Amniotic stem cell (primary cell): ENCODE results near the gene UBA5.
"Not testable (repeated sequence)": the region's sequence is repeated elsewhere in the genome, so short reads cannot be mapped to it uniquely, and the experiment has no call there.

Experiments
- DNase-seq: peaks from one replicate; lab custom pipeline; 2025; lab: John Stamatoyannopoulos, UW

Gene UBA5

DNA sequence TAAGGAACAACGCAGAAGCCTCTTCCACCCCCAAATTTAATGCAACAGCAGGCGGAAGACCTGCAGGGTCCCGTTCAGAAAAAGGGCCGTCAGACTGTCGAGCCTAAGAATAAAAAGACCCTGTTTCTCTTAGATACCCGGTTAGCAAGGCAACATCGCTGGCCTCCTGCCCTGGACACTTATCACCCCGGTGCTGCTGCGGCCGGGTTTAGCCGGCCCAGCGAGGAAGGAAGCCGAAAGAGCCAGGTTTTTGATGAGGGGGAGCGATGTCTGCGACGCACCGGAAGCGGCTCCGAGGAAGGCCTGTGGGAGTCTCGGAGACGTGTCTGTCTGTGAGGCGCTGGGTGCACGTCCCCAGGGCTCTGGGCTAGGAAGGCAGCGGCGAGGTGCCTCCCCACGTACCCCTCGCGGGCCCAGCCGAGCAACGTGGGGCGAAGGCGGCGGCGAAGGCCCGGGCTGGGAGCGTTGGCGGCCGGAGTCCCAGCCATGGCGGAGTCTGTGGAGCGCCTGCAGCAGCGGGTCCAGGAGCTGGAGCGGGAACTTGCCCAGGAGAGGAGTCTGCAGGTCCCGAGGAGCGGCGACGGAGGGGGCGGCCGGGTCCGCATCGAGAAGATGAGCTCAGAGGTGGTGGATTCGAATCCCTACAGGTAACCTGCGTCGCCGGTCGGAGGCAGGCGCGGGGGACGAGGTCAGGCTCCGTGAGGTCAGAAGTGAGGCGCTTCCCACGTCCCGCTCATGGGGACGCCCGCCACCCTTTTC lies at the start of gene UBA5:
TSS of gene UBA5 (plus strand) at position 278 of the 759 bp plus-strand sequence. CDS start at position 487, 209 bp downstream.
- DNase-seq = peak; percentile 51

DNA sequence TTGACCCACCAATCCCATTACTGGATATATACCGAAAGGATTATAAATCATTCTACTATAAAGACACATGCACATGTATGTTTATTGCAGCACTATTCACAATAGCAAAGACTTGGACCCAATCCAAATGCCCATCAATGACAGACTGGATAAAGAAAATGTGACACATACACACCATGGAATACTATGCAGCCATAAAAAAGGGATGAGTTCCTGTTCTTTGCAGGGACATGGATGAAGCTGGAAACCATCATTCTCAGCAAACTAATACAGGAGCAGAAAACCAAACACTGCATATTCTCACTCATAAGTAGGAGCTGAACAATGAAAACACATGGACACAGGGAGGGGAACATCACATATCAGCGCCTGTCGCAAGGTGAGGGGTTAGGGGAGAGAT lies 44.8 kb upstream of the UBA5 start:
- not testable (repeated sequence) for DNase-seq

DNA sequence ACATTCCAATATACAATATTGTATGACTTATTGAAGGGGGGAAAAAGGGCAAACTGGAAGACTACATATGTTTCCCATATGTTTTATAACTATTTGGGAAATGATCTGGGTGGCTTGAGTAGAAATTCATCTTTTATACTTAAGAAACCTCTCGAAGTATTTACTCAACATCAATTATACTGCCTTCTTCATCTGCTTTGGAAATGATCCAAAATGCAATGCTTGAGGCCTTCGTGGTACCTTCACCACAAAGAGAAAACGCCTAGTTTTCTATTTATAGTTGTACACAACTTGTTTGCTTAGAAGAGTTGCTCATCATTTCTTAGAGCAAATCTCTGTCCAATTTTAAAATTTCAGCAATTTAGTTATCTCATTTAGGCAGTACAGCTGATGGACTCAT lies 44.2 kb upstream of the UBA5 start:
- no peak for DNase-seq

DNA sequence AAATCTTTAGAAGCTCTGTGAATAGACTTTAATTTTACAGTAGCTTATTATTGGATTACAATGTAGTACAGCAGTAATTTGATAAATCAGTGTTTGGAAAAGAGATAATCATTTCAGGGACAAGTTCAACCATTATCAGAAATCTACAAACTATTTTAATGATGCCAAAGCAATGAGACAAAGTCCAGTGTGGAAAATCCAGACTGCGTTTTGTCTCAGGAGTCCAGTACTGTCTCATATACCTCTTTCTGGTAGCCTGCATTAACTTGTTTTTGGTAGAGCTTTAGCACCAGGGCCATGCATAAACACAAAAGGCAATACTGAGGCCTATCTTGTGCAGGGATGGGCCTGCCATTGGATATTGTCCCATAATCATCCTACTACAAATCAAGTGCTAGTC lies 43.3 kb upstream of the UBA5 start:
- no peak for DNase-seq

DNA sequence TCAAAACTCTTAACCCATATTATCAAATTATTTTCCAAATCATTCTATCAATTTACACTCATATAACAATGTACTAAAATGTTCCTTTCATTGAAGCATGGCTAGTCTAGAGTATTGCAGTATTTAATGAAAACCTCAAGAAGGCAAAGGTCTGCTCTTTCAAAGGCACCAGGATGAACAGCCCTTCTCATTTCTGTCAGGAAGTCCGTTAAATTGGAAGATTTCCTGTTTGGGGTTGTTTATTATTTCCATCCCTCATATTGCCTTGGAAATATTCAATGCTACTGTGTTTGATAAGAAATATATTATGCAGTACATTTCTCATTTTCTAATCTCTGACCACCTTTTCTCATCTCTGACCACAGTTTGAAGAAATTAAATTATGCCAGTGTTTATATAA lies 38.0 kb upstream of the UBA5 start:
- DNase-seq = no peak

DNA sequence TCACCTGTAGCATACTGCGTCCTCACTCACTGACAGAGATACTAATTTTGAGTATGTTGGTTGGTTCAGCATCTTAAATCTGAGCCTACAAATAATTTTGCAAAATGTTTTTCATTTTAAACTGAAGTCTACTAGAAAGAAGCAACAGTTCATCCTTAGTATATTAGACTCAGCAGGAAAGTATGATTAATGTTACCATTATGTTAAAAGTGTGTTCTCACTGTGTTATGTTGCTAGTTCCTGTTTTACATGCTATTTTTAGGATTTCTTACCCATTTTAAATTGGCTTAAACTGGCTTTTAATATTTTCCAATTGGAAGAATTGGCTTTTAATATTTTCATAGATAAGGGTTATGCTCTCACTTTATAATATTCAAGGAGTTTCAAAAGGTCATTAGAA lies 37.4 kb upstream of the UBA5 start:
- no peak for DNase-seq

DNA sequence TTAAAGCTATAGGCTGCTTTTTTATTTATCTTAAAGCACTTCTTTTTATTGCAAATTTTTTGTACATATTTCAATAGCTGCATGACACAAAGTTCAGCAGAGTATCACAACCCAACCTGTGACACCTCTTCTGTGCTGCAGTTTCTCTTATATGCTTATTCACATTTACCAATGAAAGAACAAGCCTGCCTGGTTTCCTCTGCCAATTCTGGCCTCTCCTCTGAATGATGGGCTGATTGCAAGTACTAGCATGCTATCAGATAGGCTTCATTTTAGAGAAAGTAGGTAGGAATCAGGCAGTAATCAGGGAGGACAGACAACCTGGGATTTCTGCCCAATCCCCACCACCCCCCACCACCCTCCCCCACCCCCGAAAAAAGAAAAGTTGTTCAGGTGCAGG lies 36.5 kb upstream of the UBA5 start:
- DNase-seq = no peak

DNA sequence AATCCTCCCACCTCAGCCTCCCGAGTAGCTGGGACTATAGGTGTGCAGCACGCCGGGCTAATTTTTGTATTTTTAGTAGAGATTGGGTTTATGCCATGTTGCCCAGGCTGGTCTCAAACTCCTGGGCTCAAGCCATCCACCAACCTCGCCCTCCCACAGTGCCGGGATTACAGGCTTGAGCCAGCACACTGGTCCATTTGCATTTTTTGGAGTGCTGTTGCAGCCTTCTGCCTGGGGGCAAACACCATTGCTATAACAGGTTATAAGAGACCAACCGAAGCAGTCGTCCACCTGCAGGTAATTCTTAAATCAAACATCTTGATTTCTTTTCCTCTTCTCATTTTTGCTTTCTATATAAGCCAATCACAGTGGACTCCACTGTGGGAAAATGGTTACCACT lies 35.3 kb upstream of the UBA5 start:
- no peak for DNase-seq

DNA sequence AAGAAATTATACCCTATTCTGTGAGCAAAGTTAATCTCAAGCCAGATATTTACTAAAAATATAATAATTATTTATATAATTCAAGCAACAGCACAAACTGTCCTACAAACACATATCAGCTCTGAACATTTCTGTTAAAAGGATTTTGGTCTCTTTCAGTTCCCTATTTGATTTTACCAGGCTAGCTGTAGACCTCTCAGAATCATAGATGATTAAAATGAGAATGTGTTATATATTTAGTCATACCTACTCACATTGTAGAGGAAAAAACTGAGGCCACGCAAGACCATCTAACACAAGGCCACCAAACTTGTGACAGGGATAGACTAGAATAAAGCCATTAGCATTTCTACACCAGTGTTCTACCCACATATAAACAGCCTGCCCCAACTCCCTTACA lies 34.5 kb upstream of the UBA5 start:
- no peak for DNase-seq

DNA sequence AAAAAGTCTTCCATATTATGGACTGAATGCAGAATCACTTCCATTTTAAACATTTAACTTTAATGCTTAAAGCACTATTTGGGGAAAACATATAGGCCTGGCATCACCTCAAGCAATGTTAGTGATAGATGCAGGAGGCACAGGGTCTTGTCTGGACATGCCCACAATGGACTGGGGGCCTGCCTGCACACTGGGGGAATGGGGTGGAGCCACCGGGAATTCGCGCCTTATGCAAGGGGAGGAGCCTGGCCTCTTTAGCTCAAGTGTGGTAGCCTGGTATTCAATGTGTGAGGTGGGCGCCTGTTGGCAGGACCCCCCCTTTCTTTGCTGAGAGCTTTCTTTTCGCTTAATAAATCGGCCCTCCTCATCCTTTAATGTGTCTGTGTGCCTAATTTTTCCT lies 33.2 kb upstream of the UBA5 start:
- no peak for DNase-seq

DNA sequence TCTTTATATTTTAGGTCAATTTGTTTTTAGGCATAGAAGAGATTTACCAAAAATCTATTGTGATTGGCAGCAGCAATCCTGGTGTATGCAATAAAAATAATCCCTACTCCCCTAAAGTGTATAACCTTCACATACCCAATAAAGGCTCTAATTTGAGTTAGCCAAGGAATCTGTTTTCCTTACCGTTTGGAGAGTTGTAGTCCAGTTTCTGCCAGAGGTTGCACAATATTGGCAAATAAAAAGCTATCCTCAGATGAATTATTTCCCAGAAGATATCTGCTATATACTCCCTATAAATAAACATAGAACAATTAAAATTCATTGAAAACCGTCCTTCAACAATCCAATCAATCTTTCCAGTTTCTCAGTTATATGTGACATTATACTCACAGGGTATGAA lies 32.0 kb upstream of the UBA5 start:
- DNase-seq = no peak

DNA sequence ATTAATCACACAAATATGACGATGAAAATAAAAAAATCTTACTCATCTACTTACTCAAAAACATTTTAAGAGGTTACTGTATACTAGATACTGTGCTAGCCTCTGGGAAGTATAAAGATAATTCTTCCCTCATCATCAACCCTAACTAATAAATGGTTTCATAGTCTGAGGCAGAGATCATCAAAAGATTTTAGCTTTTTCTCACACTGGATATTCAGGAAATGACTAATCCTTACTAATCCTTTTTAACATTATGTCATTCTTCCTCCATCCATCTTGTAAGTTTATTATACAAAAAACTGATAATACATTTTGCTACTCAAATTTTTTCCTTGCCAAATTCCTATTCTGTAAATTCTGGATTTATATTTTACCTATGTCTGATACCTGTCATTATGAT lies 30.2 kb upstream of the UBA5 start:
- no peak for DNase-seq

DNA sequence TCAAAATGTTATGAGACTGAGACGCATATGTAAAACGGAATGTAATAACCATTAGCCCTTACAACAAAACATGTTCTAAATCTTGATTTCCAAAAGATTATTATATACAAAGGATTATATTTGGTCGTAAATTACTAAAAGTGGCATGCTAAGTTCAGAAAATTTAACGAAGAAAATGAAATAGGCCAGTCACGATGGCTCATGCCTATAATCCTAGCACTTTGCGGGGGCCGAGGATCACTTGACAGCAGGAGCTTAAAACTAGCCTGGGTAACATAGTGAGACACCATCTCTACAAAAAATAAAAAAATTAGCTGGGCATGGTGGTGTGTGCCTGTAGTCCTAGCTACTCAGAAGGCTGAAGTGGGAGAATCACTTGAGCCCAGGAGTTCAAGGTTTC lies 29.5 kb upstream of the UBA5 start:
- no peak for DNase-seq

DNA sequence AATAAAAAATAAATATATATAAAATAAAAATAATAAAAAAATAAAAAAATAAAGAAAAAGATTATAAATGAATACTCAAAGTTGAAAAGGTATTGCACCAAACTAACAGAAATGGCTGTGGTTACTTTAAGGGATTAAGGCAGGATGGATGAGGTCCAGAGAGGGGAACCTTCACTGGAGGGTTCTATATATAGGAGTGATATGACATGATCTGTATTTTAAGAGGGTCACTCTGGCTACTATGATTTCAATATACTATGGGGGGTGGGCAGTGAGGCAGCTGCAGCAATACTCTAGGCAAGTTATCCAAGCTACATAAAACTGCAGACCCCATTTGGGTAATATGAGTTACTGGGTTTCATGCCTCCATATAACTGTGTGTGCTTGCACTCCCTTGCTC lies 25.1 kb upstream of the UBA5 start:
- no peak for DNase-seq

DNA sequence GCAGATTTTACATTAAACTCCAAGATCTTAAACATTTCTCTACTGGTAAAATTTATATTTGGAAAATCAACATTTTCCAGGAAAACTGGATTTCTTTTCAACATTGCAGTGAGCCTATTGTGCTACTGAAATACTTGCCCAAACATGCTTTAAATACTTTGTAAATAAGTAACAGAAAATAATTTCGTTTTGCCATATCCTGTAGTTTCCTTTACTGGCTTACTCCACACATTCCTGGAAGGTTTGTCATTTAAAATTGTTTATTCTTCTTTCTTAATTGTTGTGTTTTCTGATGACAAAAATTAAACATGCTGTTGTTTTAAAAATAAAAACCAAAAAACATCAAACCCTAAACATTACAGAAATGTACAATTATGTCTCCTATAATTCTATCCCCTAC lies 22.5 kb upstream of the UBA5 start:
- no peak for DNase-seq

DNA sequence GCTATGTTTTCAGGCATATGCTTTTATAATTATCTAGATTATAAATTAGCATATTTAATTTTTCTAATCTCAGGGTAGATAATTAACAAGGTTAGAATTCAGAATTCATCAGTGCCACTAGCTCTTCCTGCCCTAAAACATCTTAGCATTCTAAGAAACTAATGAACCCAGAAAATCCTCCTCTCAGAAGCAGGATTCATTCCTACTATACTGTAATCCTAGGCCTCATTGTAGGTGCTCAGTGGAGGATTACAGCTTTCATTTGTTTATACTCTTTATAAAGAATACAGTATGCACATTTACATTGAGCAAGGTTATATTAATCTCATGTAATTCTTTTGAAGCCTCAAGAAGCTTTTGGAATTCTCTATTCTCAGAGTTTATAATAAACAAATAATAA lies 21.4 kb upstream of the UBA5 start:
- DNase-seq = no peak

DNA sequence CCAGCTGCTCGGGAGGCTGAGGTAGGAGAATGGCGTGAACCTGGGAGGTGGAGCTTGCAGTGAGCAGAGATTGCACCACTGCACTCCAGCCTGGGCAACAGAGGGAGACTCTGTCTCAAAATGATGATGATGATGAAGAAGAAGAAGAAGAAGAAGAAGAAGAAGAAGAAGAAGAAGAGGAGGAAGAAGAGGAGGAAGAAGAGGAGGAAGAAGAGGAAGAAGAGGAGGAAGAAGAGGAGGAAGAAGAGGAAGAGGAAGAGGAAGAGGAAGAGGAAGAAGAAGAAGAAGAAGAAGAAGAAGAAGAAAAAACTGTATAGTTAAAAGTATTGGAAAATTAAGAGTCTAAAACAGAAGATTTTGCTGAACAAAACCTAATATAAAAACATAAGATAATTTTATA lies 18.7 kb upstream of the UBA5 start:
- not testable (repeated sequence) for DNase-seq

DNA sequence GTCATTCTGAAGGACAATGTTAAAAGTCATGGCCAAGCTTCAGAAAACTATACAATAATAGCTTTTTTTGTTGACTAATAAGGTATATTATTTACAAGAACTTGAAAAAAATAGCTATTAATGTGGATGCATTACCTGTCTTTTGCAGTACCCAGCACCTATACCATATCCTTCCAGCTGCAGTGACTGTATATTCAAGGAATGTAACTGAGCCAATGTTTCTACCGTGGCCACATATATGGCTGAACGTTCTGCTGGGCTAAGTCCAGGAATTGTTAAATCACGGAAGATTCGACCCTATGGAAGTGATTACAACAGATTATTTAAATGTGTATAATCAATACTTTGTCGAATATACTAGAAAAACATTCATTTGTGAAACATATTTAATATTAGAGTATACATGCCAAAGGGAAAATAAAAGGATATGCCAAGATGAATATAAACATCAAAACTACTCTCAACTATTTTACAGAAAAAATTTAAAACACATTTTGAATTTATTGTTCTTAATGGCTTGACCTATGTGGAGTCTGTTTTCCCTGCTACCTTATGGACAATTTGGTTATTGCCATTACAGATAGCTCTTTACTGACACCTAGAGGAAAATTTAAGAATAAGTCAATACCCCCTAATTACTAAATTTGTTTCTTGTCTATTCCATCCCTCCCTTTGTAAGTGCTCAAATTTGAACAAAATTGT lies 18.1 kb upstream of the UBA5 start:
- DNase-seq = peak; percentile 37

DNA sequence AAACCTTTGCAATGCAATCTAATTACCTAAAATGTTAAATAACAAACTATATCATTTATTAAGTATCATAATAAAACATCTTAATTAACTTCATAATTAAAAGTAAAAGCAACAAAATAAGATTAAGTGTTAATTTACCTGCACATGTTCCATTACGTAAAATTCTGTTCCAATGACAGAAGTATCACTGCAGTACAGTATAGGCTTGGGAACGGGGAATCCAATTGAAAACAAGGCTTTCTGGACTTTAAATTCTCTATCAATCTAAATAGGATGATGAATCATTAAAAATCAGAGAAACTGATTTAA lies 17.6 kb upstream of the UBA5 start:
- no peak for DNase-seq

DNA sequence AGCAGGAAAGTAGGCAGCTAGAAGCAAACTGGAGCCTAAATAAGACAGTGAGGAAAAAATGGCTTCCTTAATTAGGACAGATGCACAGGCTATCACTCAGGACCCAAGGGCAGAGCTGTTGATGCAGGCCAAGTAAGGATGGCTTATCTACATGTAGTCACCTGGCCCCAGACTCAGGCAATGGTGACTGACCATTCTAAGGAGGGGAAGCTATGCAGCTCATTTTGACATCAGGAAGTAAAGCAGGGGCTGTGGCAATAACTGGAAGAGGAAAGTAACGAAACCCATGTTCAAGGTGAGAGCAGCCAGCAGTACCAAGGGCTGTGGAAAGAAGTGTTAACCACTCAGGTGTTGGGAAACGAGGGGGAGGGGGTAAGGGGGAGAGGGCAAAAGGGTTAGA lies 16.8 kb upstream of the UBA5 start:
- no peak for DNase-seq

DNA sequence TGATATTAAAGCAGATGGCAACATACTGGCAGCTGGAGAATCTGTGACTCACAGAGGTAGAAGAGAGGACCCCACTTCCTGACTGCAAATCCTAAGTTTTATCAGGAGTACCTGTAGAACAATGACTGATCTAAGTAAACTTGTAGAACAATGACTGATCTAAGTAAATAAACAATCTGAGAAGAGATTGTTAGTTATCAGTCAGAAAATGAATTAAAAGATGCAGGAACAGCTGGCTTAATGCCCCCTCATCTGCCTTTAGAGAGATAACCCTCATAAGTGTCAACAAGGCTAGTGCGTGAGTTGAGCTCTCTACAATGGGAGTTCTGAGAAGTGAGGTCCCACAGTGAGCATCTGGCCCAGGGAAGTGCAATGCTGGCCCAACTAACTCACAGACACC lies 15.1 kb upstream of the UBA5 start:
- DNase-seq = no peak

DNA sequence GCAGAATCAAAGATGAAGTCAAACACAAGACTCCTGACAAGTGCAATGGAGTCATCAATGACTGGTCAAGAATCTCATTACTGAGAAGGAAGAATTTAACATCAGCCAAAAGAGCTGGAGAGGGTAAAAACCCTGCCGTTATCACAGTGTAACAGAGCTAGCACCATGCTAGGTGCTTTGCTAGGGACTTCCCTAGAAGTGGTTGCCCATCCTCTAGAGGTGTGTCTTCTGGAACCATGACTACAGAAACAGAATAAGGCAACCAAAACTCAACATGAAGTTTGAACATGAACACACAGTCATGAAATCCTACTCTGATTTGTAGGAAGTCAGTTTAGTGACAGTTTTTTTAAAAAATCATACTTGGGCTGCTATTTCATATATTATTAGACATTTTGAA lies 10.0 kb upstream of the UBA5 start:
- DNase-seq = no peak

DNA sequence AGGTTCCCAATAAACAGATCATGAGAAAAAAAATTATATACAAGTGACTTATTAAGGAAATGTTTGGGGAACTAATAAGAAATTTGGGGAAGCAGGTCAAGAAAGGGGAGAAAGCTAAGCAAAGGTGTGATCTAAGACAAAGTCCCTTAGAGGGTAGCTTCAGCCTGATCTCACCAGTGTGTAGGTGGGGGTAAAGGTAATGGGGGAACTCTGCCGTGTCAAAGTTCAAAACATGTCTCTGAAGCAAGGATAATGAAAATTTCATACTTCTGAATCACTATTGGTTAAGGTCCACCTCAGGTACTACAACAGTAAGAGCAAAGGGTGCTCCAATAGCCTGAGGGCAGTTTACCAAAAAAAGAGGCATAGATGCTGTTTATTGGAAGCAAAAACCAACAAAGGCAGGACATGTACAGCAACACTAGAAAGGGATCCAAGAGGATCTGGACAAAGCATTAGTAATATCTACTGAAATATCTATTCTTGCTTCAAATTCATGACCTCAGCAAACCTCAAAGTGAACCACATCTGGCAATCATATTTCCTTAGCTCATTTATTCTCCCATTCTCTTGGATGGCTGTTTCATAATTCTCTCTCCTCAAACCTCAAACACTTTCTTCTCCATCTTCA lies 7.4 kb upstream of the UBA5 start:
- DNase-seq = no peak

DNA sequence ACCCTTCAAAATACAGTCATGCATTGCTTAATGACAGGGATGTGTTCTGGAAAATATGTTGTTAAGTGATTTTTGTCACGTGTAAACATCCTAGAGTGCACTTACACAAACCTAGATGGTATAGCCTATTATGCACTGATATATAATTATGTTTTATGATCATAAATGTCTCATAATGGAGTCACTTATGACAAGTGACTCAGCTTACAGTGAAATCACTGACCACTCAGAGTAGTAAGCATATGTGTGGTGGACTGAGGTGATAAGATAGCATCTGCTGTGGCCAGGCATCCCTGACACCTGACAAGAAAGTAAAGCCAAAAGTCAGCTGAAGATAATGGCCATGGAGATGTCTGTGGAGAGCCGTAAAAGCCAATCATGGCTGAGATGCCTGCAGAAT lies 5.9 kb upstream of the UBA5 start:
- no peak for DNase-seq
